Gastroesophageal sphincter (tissue), 4 donors: ENCODE results near the gene RAP1GDS1. TPM values are rescaled to one million over a fixed set of nuclear protein-coding genes. Genes with fewer than 3 reads are reported as not detected.

Experiments used
- ATAC-seq: fragments of 150-250 bp; one replicate; pipeline ENCODE4 v1.9.1; 2016; ENCODE audit warnings: mild to moderate bottlenecking, moderate library complexity
- H3K27ac ChIP-seq, 4 donors: fragments of 200-600 bp; sonication (generic) in 3 of 4; 1 replicate in 3 of 4; 2 replicates in 1 of 4; pipeline ENCODE4 v1.5.1; 2016 to 2019
- H3K27me3 ChIP-seq: fragments of 200-600 bp; sonication (generic); one replicate; pipeline ENCODE4 v1.5.1; 2019
- H3K36me3 ChIP-seq, 2 donors: fragments of 200-600 bp; sonication (generic); one replicate each; pipeline ENCODE4 v1.5.1; 2019; ENCODE audit warnings: control low read depth in 1 of 2
- H3K4me1 ChIP-seq, 3 donors: fragments of 200-600 bp; sonication (generic); 1 replicate in 2 of 3; 2 replicates in 1 of 3; pipeline ENCODE4 v1.5.1; 2016 to 2019; ENCODE audit warnings: control low read depth in 2 of 3
- H3K4me3 ChIP-seq, 2 donors: fragments of 200-600 bp; sonication (generic); one replicate each; pipeline ENCODE4 v1.5.1; 2019; ENCODE audit warnings: mild to moderate bottlenecking in 1 of 2, moderate library complexity in 1 of 2
- H3K9me3 ChIP-seq, 3 donors: fragments of 200-600 bp; sonication (generic); one replicate each; pipeline ENCODE4 v1.5.1; 2017 to 2019; ENCODE audit warnings: control low read depth in 2 of 3
- CTCF ChIP-seq, 4 experiments: fragments of 200-600 bp in 2 of 4; fragments of 450-650 bp in 2 of 4; sonication (generic) in 1 of 4; IDR thresholded peaks; one replicate each; pipeline ENCODE4 v1.5.1; 2017 to 2019; ENCODE audit warnings: antibody characterized with exemption in 4 of 4, mild to moderate bottlenecking in 2 of 4, moderate library complexity in 2 of 4
- EP300 ChIP-seq: sonication (generic); formaldehyde crosslinking; IDR thresholded peaks from one replicate; pipeline ENCODE4 v1.6.1; 2017; ENCODE audit warnings: antibody characterized with exemption, mild to moderate bottlenecking
- POLR2A ChIP-seq, 2 donors: fragments of 450-650 bp; IDR thresholded peaks; one replicate each; pipeline ENCODE4 v1.6.1; 2017; ENCODE audit warnings: antibody characterized with exemption in 2 of 2, mild to moderate bottlenecking in 2 of 2, moderate library complexity in 1 of 2
- POLR2AphosphoS5 ChIP-seq: sonication (generic); formaldehyde crosslinking; IDR thresholded peaks from one replicate; pipeline ENCODE4 v1.6.1; 2017; ENCODE audit warnings: antibody characterized with exemption
- WGBS, 2 donors: methylation state at CpG; one replicate each; pipeline ENCODE4 v1.1.5; 2018; ENCODE audit warnings: low coverage in 1 of 2; 5-methylcytosine and 5-hydroxymethylcytosine counted together
- total RNA-seq, 4 donors: library from RNA; depleted of rRNA; stranded (reverse); fragments of >200 nt; gene quantifications; one replicate each; pipeline ENCODE4 v1.1.0, GENCODE V29; 2016

RAP1GDS1 gene
- total RNA-seq, 4 donors from 2014 or later: 30.9 to 46.1 (median 40.5) TPM

- Histone ChIP-seq H3K4me1 (no peaks in the 10 kb centered on the region), H3K27ac (no peak overlapping the region), H3K27me3 (no peaks in the 10 kb centered on the region), H3K36me3 (no peaks in the 10 kb centered on the region), H3K9me3 (no peaks in the 10 kb centered on the region), H3K4me3 (no peak overlapping the region)
- ATAC-seq: no peak
- 100% methylated on average over 3 to 4 of the region's 4 CpGs for WGBS, 2 donors
- TF ChIP-seq EP300: no peak
- TF ChIP-seq POLR2A (IDR thresholded peaks at IDR 0.05): no peak
- no peak for TF ChIP-seq CTCF (IDR thresholded peaks at IDR 0.05)
- no peak for TF ChIP-seq POLR2AphosphoS5
Measured at GRCh38 chr4:98311656-98312055, 50.5 kb downstream of the RAP1GDS1 start.

GRCh38 chr4:98314791-98315565 is 53.8 kb downstream of the RAP1GDS1 start:
- WGBS, 2 donors: 82 to 91% methylated on average over 3 of the region's 3 CpGs
- Histone ChIP-seq H3K36me3 (no peaks in the 10 kb centered on the region), H3K9me3 (no peaks in the 10 kb centered on the region), H3K4me1 (no peaks in the 10 kb centered on the region), H3K27me3 (no peaks in the 10 kb centered on the region), H3K27ac (no peak overlapping the region), H3K4me3 (no peak overlapping the region)
- TF ChIP-seq CTCF (IDR thresholded peaks at IDR 0.05): no peak
- TF ChIP-seq POLR2AphosphoS5: no peak
- TF ChIP-seq POLR2A (IDR thresholded peaks at IDR 0.05): no peak
- TF ChIP-seq EP300: no peak
- ATAC-seq: no peak

GRCh38 chr4:98318521-98318920 is 57.3 kb downstream of the RAP1GDS1 start:
- Histone ChIP-seq H3K27me3 (no peaks in the 10 kb centered on the region), H3K4me1 (no peaks in the 10 kb centered on the region), H3K27ac (no peak overlapping the region), H3K9me3 (no peaks in the 10 kb centered on the region), H3K4me3 (no peak overlapping the region), H3K36me3 (no peaks in the 10 kb centered on the region)
- WGBS, 2 donors: 90 to 93% methylated on average over 2 of the region's 2 CpGs
- no peak for ATAC-seq
- TF ChIP-seq POLR2AphosphoS5 (no peak), EP300 (no peak), CTCF (IDR thresholded peaks at IDR 0.05) (no peak), POLR2A (IDR thresholded peaks at IDR 0.05) (no peak)

- Histone ChIP-seq H3K36me3 (no peaks in the 10 kb centered on the region), H3K27me3 (no peaks in the 10 kb centered on the region), H3K4me3 (no peak overlapping the region), H3K27ac (no peak overlapping the region), H3K4me1 (no peaks in the 10 kb centered on the region), H3K9me3 (no peaks in the 10 kb centered on the region)
- ATAC-seq: no peak
- 100% methylated on average over 1 of the region's 1 CpG for WGBS, 2 donors
- TF ChIP-seq EP300 (no peak), POLR2AphosphoS5 (no peak), POLR2A (IDR thresholded peaks at IDR 0.05) (no peak), CTCF (IDR thresholded peaks at IDR 0.05) (no peak)
Measured at GRCh38 chr4:98319021-98319420, 57.8 kb downstream of the RAP1GDS1 start.

GRCh38 chr4:98326168-98326567 is 65.0 kb downstream of the RAP1GDS1 start:
- no peak overlapping the region for H3K27ac ChIP-seq
- TF ChIP-seq POLR2AphosphoS5: no peak
- TF ChIP-seq EP300: no peak
- TF ChIP-seq CTCF (IDR thresholded peaks at IDR 0.05): no peak
- no peak for TF ChIP-seq POLR2A (IDR thresholded peaks at IDR 0.05)
- peaks cover 0 to 12% (median 0%) of the 10 kb centered on the region in 3 donors for H3K9me3 ChIP-seq
- H3K4me1 ChIP-seq: no peaks in the 10 kb centered on the region
- no peak overlapping the region for H3K4me3 ChIP-seq
- 88 to 92% methylated on average over 2 of the region's 2 CpGs for WGBS, 2 donors
- peaks cover 0 to 6% of the 10 kb centered on the region in 2 donors for H3K36me3 ChIP-seq
- no peak for ATAC-seq
- H3K27me3 ChIP-seq: no peaks in the 10 kb centered on the region
